VCaP (cell line): ENCODE data around the gene TECR.
"Not testable (repeated sequence)": the region's sequence is repeated elsewhere in the genome, so short reads cannot be mapped to it uniquely, and the experiment has no call there.

Experiments used
- H3K27ac ChIP-seq: fragments of 450-650 bp; 2 replicates; pipeline ENCODE4 v1.5.1; 2017
- CTCF ChIP-seq: fragments of 450-650 bp; conservative IDR thresholded peaks from 2 replicates; pipeline ENCODE4 v1.5.1; 2017; ENCODE audit warnings: mild to moderate bottlenecking, moderate library complexity

The TECR gene

GRCh38 chr19:14599548-14600147 lies 70.3 kb downstream of the TECR start:
- no peak for TF ChIP-seq CTCF
- H3K27ac ChIP-seq, result no peak overlapping the region

- H3K27ac ChIP-seq, result no peak overlapping the region
These were observed 74.6 kb downstream of the TECR start for GRCh38 chr19:14603990-14604387.

GRCh38 chr19:14606627-14607026 lies 77.2 kb downstream of the TECR start:
- TF ChIP-seq CTCF, result no peak
- H3K27ac ChIP-seq, result no peak overlapping the region

More at GRCh38 chr19:14603990-14604387, 74.6 kb downstream of the TECR start:
- no peak for TF ChIP-seq CTCF

- no peak overlapping the region for H3K27ac ChIP-seq
- TF ChIP-seq CTCF, result no peak
These were observed 81.7 kb downstream of the TECR start for GRCh38 chr19:14611051-14611450.

- not testable (repeated sequence) for H3K27ac ChIP-seq
These were observed 82.8 kb downstream of the TECR start for GRCh38 chr19:14612242-14612641.

GRCh38 chr19:14612657-14613056 lies 83.3 kb downstream of the TECR start:
- TF ChIP-seq CTCF, result no peak
- no peak overlapping the region for H3K27ac ChIP-seq

- not testable (repeated sequence) for H3K27ac ChIP-seq
These were observed 84.2 kb downstream of the TECR start for GRCh38 chr19:14613399-14614098.

GRCh38 chr19:14614099-14614412 lies 84.7 kb downstream of the TECR start:
- no peak for TF ChIP-seq CTCF
- H3K27ac ChIP-seq, result no peak overlapping the region
